ENCODE results near the gene HERPUD1. TPM values are rescaled to one million over a fixed set of nuclear protein-coding genes. Genes with fewer than 3 reads are reported as not detected.
A peak's percentile ranks its signal among the peaks of the same experiment; 100 is the strongest.

Gene HERPUD1
- polyA plus RNA-seq, 1 experiment, result 306 TPM

- TF ChIP-seq CTCF (IDR thresholded peaks at IDR 0.05; ENCODE audit: insufficient read depth, low read depth, low read length), result no peak
- POLR2A ChIA-PET, result no interaction called here
- no peak for DNase-seq (ENCODE audit: low read depth)
- CTCF ChIA-PET, result interaction anchor here (2.6 kb wide), 1 partner anchor 8 kb away, joined by 13 read pairs; no protein-coding TSS in a partner anchor
- Histone ChIP-seq H3K27me3 (ENCODE audit: control insufficient read depth, insufficient read depth, low read length) (no peaks in the 10 kb centered on the region), H3K36me3 (ENCODE audit: control insufficient read depth, insufficient read depth, low read length) (no peaks in the 10 kb centered on the region), H3K4me3 (ENCODE audit: low read depth, low read length) (no peak overlapping the region)
Observed at GRCh38 chr16:56960681-56961281, 28.8 kb downstream of the HERPUD1 start.

- no peak overlapping the region for H3K4me3 ChIP-seq (ENCODE audit: low read depth, low read length)
- no peaks in the 10 kb centered on the region for H3K27me3 ChIP-seq (ENCODE audit: control insufficient read depth, insufficient read depth, low read length)
- H3K36me3 ChIP-seq (ENCODE audit: control insufficient read depth, insufficient read depth, low read length), result no peaks in the 10 kb centered on the region
- no peak for DNase-seq (ENCODE audit: low read depth)
- no peak for TF ChIP-seq CTCF (IDR thresholded peaks at IDR 0.05; ENCODE audit: insufficient read depth, low read depth, low read length)
- ChIA-PET CTCF (interaction anchor here (2.6 kb wide), 1 partner anchor 9 kb away, joined by 13 read pairs; no protein-coding TSS in a partner anchor), POLR2A (no interaction called here)
Observed at GRCh38 chr16:56961386-56961785, 29.4 kb downstream of the HERPUD1 start.

DNA sequence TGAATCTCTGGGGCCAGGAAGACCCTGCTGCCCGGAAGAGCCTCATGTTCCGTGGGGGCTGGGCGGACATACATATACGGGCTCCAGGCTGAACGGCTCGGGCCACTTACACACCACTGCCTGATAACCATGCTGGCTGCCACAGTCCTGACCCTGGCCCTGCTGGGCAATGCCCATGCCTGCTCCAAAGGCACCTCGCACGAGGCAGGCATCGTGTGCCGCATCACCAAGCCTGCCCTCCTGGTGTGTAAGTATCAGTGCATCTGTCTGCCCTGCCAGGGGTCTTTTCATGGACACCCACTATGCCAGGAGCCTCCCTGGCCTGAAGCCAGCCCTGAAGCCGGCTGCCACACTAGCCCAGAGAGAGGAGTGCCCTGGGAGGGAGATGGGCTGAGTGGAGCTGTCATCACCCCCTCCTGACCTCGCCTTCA, 29.9 kb downstream of the HERPUD1 start, which contains the start of gene CETP:
Gene CETP, plus strand, starts transcription at position 100 of the 431 bp plus-strand sequence. Its CDS starts 30 bp downstream, at position 130.
- TF ChIP-seq CTCF (IDR thresholded peaks at IDR 0.05; ENCODE audit: insufficient read depth, low read depth, low read length), result no peak
- ChIA-PET CTCF (interaction anchor here (1.3 to 2.6 kb wide), 2 partner anchors 9 to 11 kb away, joined by 3 to 13 read pairs; no protein-coding TSS in a partner anchor), POLR2A (no interaction called here)
- no peaks in the 10 kb centered on the region for H3K36me3 ChIP-seq (ENCODE audit: control insufficient read depth, insufficient read depth, low read length)
- H3K27me3 ChIP-seq (ENCODE audit: control insufficient read depth, insufficient read depth, low read length), result no peaks in the 10 kb centered on the region
- no peak within 1 kb of the TSS for H3K4me3 ChIP-seq (ENCODE audit: low read depth, low read length)
- no peak for DNase-seq (ENCODE audit: low read depth)

GRCh38 chr16:56964243-56965148, 32.6 kb downstream of the HERPUD1 start:
- POLR2A ChIA-PET, result interaction anchor here (0.6 kb wide), 1 partner anchor 158 kb away, joined by 3 read pairs; no protein-coding TSS in a partner anchor
- peak; percentile 53 for DNase-seq (ENCODE audit: low read depth)
- CTCF ChIA-PET, result interaction anchor here (0.8 to 2.8 kb wide), 14 partner anchors 11 to 128 kb away, joined by 3 to 19 read pairs (median 4); partner anchors contain the start of gene CPNE2
- Histone ChIP-seq H3K36me3 (ENCODE audit: control insufficient read depth, insufficient read depth, low read length) (no peaks in the 10 kb centered on the region), H3K27me3 (ENCODE audit: control insufficient read depth, insufficient read depth, low read length) (no peaks in the 10 kb centered on the region), H3K4me3 (ENCODE audit: low read depth, low read length) (no peak overlapping the region)
- TF ChIP-seq CTCF (IDR thresholded peaks at IDR 0.05; ENCODE audit: insufficient read depth, low read depth, low read length), result peak; percentile 65
